Lower lobe of right lung (tissue), 2 donors: ENCODE data around the gene STARD3NL. TPM values are rescaled to one million over a fixed set of nuclear protein-coding genes. Genes with fewer than 3 reads are reported as not detected.
A peak's percentile ranks its signal among the peaks of the same experiment; 100 is the strongest.
"Not testable (repeated sequence)": the region's sequence is repeated elsewhere in the genome, so short reads cannot be mapped to it uniquely, and the experiment has no call there.

ENCODE experiments used
- ATAC-seq, 2 donors: fragments of 200-7000 bp; cut with Tn5 transposase; one replicate each; pipeline ENCODE4 v1.9.1; 2020 to 2022; ENCODE audit warnings: mild to moderate bottlenecking in 2 of 2, moderate library complexity in 2 of 2
- DNase-seq: peaks from one replicate; pipeline ENCODE4 v3.0.0-alpha.2; 2020
- H3K27ac ChIP-seq: fragments of 200-600 bp; one replicate; pipeline ENCODE4 v1.8.0; 2022
- H3K27me3 ChIP-seq: fragments of 200-600 bp; one replicate; pipeline ENCODE4 v1.8.0; 2022; ENCODE audit warnings: low read depth
- H3K36me3 ChIP-seq: fragments of 200-600 bp; one replicate; pipeline ENCODE4 v1.8.0; 2022; ENCODE audit warnings: mild to moderate bottlenecking
- H3K4me1 ChIP-seq: fragments of 200-600 bp; one replicate; pipeline ENCODE4 v1.8.0; 2022
- H3K4me3 ChIP-seq: fragments of 200-600 bp; one replicate; pipeline ENCODE4 v1.8.0; 2022; ENCODE audit warnings: mild to moderate bottlenecking
- H3K9me3 ChIP-seq: fragments of 200-600 bp; one replicate; pipeline ENCODE4 v1.8.0; 2022
- CTCF ChIP-seq: fragments of 200-600 bp; IDR thresholded peaks from one replicate; pipeline ENCODE4 v1.8.0; 2022; ENCODE audit warnings: antibody characterized with exemption, mild to moderate bottlenecking
- intact Hi-C: fragments of 100-400 bp; cut with DNase I; formaldehyde crosslinking; loops from one replicate; pipeline ENCODE4 v1.11.0; 2022
- total RNA-seq: library from RNA; stranded (reverse); fragmentation: NEBNext Ultra II Directional; extraction: Animal tissue kit (Norgen Biotek cat#: 25700); gene quantifications from one replicate; pipeline ENCODE4 v1.2.1, GENCODE V29; 2021
- donor health status: DM: no; HTN: yes; CAD: no; lungs with severe emphysema.

The STARD3NL gene
- total RNA-seq, 1 donor from 2014 or later: 49.8 TPM

DNA sequence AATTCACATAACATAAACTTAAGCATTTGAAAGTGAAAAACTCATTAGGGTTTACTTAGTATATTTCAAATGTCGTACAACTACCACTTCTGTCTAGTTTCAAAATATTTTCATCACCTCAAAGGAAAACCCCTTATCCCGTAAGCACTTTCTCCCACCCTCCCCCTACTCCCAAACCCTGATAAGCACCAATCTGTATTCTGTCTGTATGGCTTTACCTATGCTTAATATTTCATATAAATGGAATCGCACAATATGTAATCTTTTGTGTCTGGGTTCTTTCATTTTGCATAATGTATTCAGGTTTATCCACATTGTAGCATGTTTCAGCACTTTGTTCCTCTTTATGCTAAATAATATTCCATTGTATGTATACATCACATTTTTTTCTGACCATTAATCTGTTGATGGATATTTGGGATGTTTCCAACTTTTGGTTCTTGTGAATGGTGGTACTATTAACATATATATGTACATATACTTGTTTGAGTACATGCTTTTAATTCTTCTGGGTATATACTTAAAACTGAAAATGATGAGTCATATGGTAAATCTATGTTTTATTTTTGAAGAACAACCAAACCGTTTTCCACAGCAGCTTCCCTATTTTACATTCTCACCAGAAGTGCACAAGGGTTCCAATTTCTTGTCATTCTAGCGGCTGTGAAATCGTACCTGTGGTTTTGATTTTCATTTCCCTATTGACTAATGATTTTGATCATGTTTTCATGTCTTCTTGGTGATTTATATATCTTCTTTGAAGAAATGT is 6.2 kb upstream of the STARD3NL start:
- H3K4me3 ChIP-seq: no peak overlapping the region
- ATAC-seq (no peak), DNase-seq (no peak)
- intact Hi-C loops: no loop called here
- no peak overlapping the region for H3K27ac ChIP-seq
- no peak for TF ChIP-seq CTCF
- H3K27me3 ChIP-seq: no peaks in the 10 kb centered on the region
- H3K4me1 ChIP-seq: peaks cover 7% of the 10 kb centered on the region
- H3K36me3 ChIP-seq: no peaks in the 10 kb centered on the region
- H3K9me3 ChIP-seq: no peaks in the 10 kb centered on the region

- DNase-seq, H3K9me3 ChIP-seq, H3K27me3 ChIP-seq, ATAC-seq, H3K36me3 ChIP-seq, H3K27ac ChIP-seq, H3K4me3 ChIP-seq, intact Hi-C loops: not testable (repeated sequence)
- peaks cover 18% of the 10 kb centered on the region for H3K4me1 ChIP-seq
Measured at GRCh38 chr7:38175547-38175946, 2.5 kb upstream of the STARD3NL start.

DNA sequence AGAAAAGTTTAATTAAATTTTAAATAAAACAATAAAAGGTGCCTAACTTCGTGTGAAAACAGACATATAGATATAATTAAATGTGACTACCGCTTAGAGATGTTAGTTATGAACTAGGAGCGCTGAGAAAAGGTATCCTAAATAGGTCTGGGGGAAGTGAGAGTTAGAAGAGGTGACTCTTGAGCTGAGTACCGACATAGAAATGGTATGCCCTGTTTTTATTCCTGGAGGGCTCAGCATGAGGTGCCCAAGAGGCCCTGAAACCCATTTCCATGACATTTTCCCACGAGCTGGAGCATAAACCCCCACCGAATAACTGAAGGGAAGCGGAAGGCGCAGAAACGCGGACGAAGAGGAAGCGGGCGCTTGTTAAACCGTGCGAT is 433 bp upstream of the STARD3NL start:
- Histone ChIP-seq H3K27ac (peak overlapping the region; percentile 90), H3K4me1 (peaks cover 34% of the 10 kb centered on the region), H3K9me3 (no peaks in the 10 kb centered on the region), H3K27me3 (no peaks in the 10 kb centered on the region), H3K36me3 (no peaks in the 10 kb centered on the region), H3K4me3 (peak overlapping the region; percentile 76)
- TF ChIP-seq CTCF: no peak
- no peak for ATAC-seq
- DNase-seq: no peak
- intact Hi-C loops: no loop called here

DNA sequence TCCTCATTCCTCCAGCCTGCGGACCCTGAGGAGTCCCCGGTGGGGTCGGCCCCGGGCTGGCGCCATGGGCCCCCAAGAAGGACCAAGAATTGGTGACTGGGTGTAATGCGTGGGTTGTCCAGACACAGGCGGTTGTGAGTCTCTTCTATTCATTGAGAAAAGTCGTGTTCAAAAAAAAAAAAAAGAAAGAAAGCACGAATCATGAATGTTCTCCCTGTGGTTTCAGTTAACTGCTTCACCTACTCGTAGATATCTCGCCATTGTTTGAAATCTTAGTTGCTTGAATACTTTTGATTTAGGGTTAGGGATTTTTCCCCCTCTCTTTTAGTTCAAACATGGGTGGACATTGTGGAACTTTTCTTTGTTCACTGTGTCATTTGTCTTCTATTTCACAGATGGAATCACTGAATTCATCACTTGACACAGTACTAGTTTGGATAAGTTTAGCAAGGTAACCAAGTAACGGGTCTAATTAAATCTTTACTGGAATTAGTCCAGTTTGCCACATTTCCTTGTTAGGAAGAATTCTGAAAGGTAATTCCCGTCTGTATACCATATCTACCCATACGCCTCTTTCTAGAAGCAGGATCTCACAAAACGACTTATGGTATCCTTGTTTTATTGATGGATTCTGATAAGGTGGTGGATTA is 775 bp downstream of the STARD3NL start:
- intact Hi-C loops: no loop called here
- Histone ChIP-seq H3K9me3 (no peaks in the 10 kb centered on the region), H3K4me1 (peaks cover 43% of the 10 kb centered on the region), H3K36me3 (no peaks in the 10 kb centered on the region), H3K27ac (peak overlapping the region; percentile 90), H3K4me3 (peak overlapping the region; percentile 76), H3K27me3 (no peaks in the 10 kb centered on the region)
- TF ChIP-seq CTCF: peak; percentile 18
- no peak for DNase-seq
- peak; percentile 54 to 63 for ATAC-seq

DNA sequence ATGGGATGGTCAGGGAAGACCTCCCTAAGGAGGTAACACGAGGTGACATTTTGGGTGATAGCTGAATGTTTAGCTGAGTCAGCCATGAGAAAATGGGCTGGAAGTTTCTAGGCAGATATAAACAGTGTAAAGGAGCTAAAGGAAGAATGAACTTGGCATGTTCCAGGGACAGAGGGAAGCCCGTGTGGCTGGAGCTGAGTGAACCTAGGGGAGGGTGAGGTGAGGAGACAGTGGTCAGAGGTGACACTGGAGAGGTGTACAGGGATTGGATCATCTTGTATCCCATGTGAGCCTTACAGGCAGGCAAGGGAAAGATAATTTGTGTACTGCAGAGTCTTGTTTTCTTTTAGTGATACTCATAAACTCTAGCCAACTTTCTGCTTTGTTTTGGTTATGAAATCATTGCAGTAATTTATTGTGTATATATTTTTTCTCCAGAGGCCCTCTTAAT is 1.8 kb downstream of the STARD3NL start:
- DNase-seq (no peak), ATAC-seq (no peak)
- Histone ChIP-seq H3K27ac (peak overlapping the region; percentile 42), H3K36me3 (no peaks in the 10 kb centered on the region), H3K9me3 (no peaks in the 10 kb centered on the region), H3K27me3 (no peaks in the 10 kb centered on the region), H3K4me1 (peaks cover 46% of the 10 kb centered on the region), H3K4me3 (peak overlapping the region; percentile 76)
- intact Hi-C loops: no loop called here
- no peak for TF ChIP-seq CTCF

GRCh38 chr7:38181111-38181510 is 3.1 kb downstream of the STARD3NL start:
- Histone ChIP-seq H3K9me3 (no peaks in the 10 kb centered on the region), H3K4me1 (peaks cover 54% of the 10 kb centered on the region), H3K4me3 (no peak overlapping the region), H3K36me3 (no peaks in the 10 kb centered on the region), H3K27ac (no peak overlapping the region), H3K27me3 (no peaks in the 10 kb centered on the region)
- intact Hi-C loops: no loop called here
- ATAC-seq (no peak), DNase-seq (no peak)
- TF ChIP-seq CTCF: no peak
